GM19395 (cell line): ENCODE results near the gene DSEL.

Source experiments
- ATAC-seq: cut with Tn5 transposase; IDR thresholded peaks from one replicate; pipeline ENCODE4 v1.9.1; 2021; ENCODE audit warnings: mild to moderate bottlenecking, moderate library complexity; ENCODE audit not compliant: unreplicated experiment

The DSEL gene

GRCh38 chr18:67504739-67505138 lies 11.8 kb downstream of the DSEL start:
- ATAC-seq = no peak

GRCh38 chr18:67500522-67501205 lies 15.9 kb downstream of the DSEL start:
- no peak for ATAC-seq

GRCh38 chr18:67496469-67496868 lies 20.1 kb downstream of the DSEL start:
- ATAC-seq = no peak

- no peak for ATAC-seq
Measured at GRCh38 chr18:67486534-67486933, 30.0 kb downstream of the DSEL start.

- no peak for ATAC-seq
Measured at GRCh38 chr18:67485655-67486054, 30.9 kb downstream of the DSEL start.

DNA sequence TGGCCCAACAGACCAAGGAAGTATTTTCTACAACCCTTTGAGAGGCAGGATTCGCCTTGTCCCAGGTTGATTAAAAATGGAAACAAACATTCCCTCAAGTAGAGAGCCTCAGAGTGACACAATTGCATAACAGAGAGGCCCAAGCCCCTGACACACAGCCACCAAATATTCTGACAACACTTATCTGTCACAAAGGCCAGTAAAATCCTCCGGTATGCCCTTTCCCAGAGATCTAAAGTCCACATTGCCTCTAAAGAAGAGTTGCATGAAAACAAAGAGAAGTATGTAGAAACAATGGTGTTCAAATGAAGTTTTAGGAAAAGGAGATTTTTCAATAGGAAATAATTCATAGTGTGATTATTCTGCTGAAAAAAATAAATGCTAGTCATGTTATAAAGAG lies 32.1 kb downstream of the DSEL start:
- no peak for ATAC-seq

DNA sequence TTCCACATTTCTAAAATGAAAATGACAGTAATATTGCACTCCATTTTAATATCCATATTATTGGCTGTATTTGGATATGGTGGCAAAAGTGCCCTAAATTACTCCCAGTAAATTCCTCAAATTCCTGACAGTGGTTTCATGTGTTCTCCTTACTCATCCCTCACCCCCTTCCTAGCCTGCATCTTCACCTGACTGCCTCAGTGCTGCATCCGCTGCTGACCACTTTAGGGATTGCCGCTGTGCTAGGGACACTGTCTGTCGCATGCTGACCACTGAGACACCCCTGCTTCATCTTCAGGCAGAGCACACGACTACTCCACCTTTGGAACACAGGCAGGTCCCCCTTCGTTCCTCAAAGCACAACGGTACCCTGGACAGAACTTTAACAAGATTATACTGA lies 32.6 kb downstream of the DSEL start:
- ATAC-seq = no peak

DNA sequence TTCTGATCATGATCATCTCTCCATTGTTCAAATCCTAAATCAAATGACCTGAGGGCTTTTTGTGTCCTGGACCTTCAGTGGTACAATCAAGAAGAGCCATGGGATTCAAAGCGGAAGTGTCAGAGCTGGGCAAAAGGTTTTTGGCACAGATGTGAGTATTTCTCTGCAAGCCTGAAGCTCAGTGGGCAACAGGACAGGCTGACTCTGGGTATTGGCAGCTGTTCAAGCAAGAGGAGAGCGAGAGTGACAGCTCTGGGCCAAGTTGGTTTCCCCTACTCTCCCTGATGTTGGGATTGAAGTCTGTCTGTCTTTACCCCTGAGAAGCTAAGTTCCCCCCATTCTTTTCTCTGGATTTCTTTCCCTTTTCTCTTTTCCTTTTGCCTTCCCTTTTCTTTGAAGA lies 33.3 kb downstream of the DSEL start:
- no peak for ATAC-seq

DNA sequence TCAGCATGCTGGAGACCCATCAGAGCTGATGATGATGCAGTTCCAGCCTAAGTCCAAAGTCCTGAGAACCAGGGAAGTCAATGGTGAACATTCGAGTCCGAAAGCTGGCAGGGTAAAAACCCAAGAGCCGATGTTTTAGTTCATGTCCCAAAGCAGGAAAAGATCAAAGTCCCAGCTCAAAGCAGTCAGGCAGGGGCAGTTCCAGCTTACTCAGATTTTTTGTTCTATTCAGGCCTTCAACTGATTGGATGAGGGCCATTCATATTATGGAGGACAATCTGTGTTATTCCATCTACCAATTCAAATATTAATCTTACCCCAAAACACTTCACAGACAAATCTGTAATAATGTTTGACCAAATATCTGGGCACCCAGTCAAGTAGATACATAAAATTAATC lies 38.3 kb downstream of the DSEL start:
- no peak for ATAC-seq

GRCh38 chr18:67477522-67477921 lies 39.0 kb downstream of the DSEL start:
- ATAC-seq = no peak

GRCh38 chr18:67476585-67476984 lies 39.9 kb downstream of the DSEL start:
- no peak for ATAC-seq

- no peak for ATAC-seq
Measured at GRCh38 chr18:67475673-67476072, 40.8 kb downstream of the DSEL start.

DNA sequence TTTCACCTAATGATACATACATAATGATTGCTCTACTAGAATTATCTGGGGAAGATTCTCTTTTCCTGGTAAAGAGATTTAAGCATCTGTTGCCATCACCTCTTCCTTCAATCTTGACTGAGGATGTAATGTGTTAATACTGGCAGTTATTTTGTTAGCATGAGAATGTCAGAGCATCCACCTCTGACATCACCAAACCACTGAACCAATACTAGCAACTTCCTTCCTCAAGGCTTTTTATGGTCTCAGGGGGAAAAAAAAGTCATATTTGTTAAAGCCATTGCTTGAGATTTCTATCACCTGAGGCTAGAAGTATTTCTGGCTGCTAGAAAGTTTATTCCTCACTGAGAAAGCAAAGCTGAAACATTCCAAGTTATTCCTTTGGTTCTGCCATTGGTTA lies 48.5 kb downstream of the DSEL start:
- ATAC-seq = no peak

DNA sequence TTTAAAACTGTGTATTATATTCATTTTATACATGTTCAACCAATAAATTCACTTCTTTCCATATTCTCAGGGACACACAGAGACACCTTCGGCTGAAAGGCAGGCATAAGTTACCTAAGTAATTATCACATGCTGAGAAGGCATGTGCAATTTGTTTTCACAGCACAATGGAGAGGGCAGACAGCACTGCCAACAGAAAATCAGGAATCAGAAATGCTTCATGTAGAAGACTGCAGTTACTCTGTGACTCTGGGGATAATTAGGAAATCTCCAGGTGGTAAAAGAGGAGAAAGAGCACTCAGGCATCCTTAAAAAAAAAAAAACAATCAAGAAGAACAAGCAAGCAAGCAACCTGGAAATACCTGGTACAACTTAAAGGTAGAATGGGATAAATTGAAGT lies 49.3 kb downstream of the DSEL start:
- ATAC-seq = no peak

GRCh38 chr18:67464499-67464898 lies 52.0 kb downstream of the DSEL start:
- no peak for ATAC-seq

GRCh38 chr18:67463829-67464228 lies 52.7 kb downstream of the DSEL start:
- ATAC-seq = no peak

- no peak for ATAC-seq
Measured at GRCh38 chr18:67456711-67457110, 59.8 kb downstream of the DSEL start.
